Prostate gland (tissue), 2 donors: ENCODE measurements around the gene GANAB. TPM values are rescaled to one million over a fixed set of nuclear protein-coding genes. Genes with fewer than 3 reads are reported as not detected.

Experiments used
- DNase-seq: peaks from one replicate; pipeline ENCODE4 v3.0.0-alpha.2; 2019; ENCODE audit warnings: low spot score
- H3K27ac ChIP-seq, 2 donors: fragments of 200-600 bp; sonication (generic); 2 replicates each; pipeline ENCODE4 v1.5.1; 2017 to 2019
- H3K27me3 ChIP-seq: fragments of 200-600 bp; sonication (generic); replicated peaks from 2 replicates; pipeline ENCODE4 v1.5.1; 2019; ENCODE audit not compliant: insufficient read depth
- H3K36me3 ChIP-seq, 2 donors: fragments of 200-600 bp; sonication (generic); 1 replicate in 1 of 2; 2 replicates in 1 of 2; pipeline versions ENCODE4 v1.5.1 to v1.8.1; 2017 to 2019
- H3K4me1 ChIP-seq: fragments of 200-600 bp; sonication (generic); replicated peaks from 2 replicates; pipeline ENCODE4 v1.5.1; 2019
- H3K4me3 ChIP-seq, 2 donors: fragments of 200-600 bp; sonication (generic); 2 replicates each; pipeline ENCODE4 v1.5.1; 2017 to 2019
- H3K9me3 ChIP-seq: fragments of 200-600 bp; sonication (generic); 2 replicates; pipeline ENCODE4 v1.5.1; 2017
- POLR2A ChIP-seq: fragments of 450-650 bp; IDR thresholded peaks from one replicate; pipeline ENCODE4 v1.6.1; 2016; ENCODE audit warnings: antibody characterized with exemption, mild to moderate bottlenecking
- POLR2AphosphoS5 ChIP-seq: sonication (generic); formaldehyde crosslinking; IDR thresholded peaks from one replicate; pipeline ENCODE4 v1.6.1; 2017; ENCODE audit warnings: antibody characterized with exemption
- WGBS: methylation state at CpG from one replicate; pipeline ENCODE4 v1.1.5; 2018; 5-methylcytosine and 5-hydroxymethylcytosine counted together
- intact Hi-C: fragments of 100-400 bp; cut with DNase I; formaldehyde crosslinking; loops from one replicate; pipeline ENCODE4 v1.14.2; 2022
- total RNA-seq, 2 donors: library from RNA; depleted of rRNA; stranded (reverse); fragments of >200 nt; gene quantifications; one replicate each; pipeline ENCODE4 v1.1.0, GENCODE V29; 2016
- TF ChIP-seq, protein P1 (sequence below), 4 experiments: fragments of 200-600 bp in 2 of 4; fragments of 450-650 bp in 2 of 4; sonication (generic) in 2 of 4; IDR thresholded peaks; 1 replicate in 3 of 4; 2 replicates in 1 of 4; pipeline ENCODE4 v1.5.1; 2016 to 2019; ENCODE audit warnings: antibody characterized with exemption in 4 of 4, mild to moderate bottlenecking in 2 of 4, moderate library complexity in 2 of 4

GANAB gene
- total RNA-seq, 2 donors from 2014 or later, result 163 to 199 TPM

DNA sequence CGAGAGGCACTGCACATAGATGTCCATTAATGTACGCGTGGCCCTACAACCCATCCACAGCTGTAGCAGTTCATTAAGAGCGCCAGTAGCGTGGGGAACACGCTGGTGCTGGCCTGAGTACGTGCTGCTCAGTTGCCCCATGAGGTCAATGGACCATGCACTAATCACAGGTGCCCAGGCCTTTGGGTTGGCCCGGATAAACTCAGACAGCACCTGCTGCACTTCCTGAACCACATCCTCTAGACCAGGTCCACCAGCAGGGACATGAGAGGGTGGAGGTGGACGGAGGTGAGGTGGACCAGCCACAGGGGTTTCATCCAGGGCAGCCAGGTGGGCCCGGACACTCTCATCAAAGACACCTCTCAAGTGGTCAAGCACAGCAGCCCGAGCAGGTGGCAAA lies 3.1 kb upstream of the GANAB start:
- no peak for DNase-seq
- TF ChIP-seq POLR2AphosphoS5 (no peak), POLR2A (no peak)
- TF ChIP-seq, protein P1, sequence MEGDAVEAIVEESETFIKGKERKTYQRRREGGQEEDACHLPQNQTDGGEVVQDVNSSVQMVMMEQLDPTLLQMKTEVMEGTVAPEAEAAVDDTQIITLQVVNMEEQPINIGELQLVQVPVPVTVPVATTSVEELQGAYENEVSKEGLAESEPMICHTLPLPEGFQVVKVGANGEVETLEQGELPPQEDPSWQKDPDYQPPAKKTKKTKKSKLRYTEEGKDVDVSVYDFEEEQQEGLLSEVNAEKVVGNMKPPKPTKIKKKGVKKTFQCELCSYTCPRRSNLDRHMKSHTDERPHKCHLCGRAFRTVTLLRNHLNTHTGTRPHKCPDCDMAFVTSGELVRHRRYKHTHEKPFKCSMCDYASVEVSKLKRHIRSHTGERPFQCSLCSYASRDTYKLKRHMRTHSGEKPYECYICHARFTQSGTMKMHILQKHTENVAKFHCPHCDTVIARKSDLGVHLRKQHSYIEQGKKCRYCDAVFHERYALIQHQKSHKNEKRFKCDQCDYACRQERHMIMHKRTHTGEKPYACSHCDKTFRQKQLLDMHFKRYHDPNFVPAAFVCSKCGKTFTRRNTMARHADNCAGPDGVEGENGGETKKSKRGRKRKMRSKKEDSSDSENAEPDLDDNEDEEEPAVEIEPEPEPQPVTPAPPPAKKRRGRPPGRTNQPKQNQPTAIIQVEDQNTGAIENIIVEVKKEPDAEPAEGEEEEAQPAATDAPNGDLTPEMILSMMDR (IDR thresholded peaks at IDR 0.05), result no peak
- H3K27me3 ChIP-seq, result no peaks in the 10 kb centered on the region
- H3K27ac ChIP-seq, result no peak overlapping the region
- peaks cover 0 to 2% of the 10 kb centered on the region in 2 donors for H3K36me3 ChIP-seq
- H3K4me3 ChIP-seq, result no peak overlapping the region
- intact Hi-C loops, result no loop called here
- no peaks in the 10 kb centered on the region for H3K9me3 ChIP-seq
- WGBS, result 94% methylated on average over 11 of the region's 11 CpGs
- peaks cover 6% of the 10 kb centered on the region for H3K4me1 ChIP-seq

DNA sequence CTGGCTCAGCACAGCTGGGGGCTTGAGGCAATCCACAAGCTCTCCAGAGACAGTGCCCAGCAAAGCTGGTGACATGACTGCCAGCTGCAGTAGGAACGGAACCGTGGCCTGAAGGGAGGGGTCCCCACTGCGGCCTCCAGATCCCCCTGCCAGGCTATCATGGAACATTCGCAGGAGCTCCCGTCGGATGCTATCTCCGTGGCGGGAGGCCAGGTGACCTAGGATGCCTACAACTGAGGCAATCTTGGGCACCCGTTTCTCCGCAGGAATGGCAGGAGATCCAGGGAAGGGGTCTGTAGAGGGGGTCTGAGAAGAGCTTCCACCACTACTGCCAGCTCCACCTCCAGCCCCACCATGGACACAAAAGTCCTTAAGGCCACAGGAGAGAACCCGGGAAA lies 2.6 kb upstream of the GANAB start:
- Histone ChIP-seq H3K27ac (no peak overlapping the region), H3K9me3 (no peaks in the 10 kb centered on the region), H3K27me3 (no peaks in the 10 kb centered on the region), H3K36me3 (peaks cover 0 to 2% of the 10 kb centered on the region in 2 donors), H3K4me3 (no peak overlapping the region), H3K4me1 (peaks cover 6% of the 10 kb centered on the region)
- WGBS, result 94% methylated on average over 10 of the region's 11 CpGs
- TF ChIP-seq, protein P1 (IDR thresholded peaks at IDR 0.05), result no peak
- no peak for TF ChIP-seq POLR2A
- TF ChIP-seq POLR2AphosphoS5, result no peak
- DNase-seq, result no peak
- intact Hi-C loops, result no loop called here

DNA sequence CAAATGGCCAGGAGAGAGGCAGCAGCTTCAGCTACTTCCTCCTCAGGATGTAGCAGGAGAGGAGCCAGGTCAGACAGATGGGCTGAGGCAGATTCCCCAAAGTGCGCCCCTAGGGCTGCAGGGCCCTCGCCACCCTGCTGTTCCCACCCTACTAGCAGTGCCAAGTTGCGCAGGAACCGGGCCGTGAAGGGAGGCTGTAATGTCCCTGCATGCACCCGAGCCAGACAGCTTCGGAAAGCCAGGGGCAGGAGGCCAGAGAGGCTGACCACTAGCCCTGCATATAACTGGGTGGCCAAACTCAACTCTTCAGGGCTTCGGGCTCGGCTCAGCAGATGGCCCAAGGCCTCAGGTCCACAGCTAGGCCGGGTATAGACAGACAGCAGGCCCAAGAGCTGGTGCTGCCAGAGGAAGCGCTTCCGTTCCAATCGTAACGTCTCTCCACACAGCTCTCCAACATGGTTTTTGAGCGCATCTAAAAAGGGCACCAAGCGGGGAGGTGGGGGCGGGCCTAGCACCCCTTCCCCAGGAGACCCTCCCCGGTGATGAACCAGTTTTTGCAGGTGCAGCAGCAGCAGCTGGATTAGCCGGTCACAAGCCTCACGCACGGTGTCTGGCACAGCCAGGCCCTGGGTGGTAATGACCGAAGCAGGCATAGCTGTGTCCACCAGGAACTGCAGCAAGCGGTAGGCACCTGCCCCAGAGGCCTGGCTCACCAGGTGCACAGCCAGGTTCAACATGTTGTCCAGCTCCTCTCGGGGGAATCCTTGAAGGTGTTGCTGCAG lies 2.0 kb upstream of the GANAB start:
- H3K9me3 ChIP-seq, result no peaks in the 10 kb centered on the region
- 91% methylated on average over 24 of the region's 24 CpGs for WGBS
- no peaks in the 10 kb centered on the region for H3K27me3 ChIP-seq
- no peak for DNase-seq
- TF ChIP-seq, protein P1 (IDR thresholded peaks at IDR 0.05), result no peak
- TF ChIP-seq POLR2A (no peak), POLR2AphosphoS5 (no peak)
- no peak overlapping the region for H3K27ac ChIP-seq
- no peak overlapping the region for H3K4me3 ChIP-seq
- intact Hi-C loops, result no loop called here
- peaks cover 0 to 2% of the 10 kb centered on the region in 2 donors for H3K36me3 ChIP-seq
- peaks cover 6% of the 10 kb centered on the region for H3K4me1 ChIP-seq

DNA sequence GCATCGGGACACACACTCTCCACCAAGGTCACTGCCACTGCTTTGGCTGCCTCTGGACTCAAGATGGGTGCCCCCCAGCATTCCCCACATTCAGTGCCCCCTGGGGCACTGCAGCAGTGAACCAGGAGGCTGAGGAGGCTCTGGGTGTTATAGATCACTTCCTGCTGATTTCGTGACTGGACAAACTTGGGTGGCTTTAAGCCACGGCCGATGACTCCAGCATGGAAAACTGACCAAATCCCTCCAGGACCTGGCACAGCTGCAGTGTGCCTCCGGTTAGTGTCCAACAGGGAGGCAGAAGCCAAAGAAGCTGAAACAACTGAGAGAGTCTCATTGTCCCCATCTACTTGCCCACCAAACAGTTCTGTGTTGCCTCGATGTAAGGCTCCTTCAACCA lies 1.2 kb upstream of the GANAB start:
- intact Hi-C loops, result no loop called here
- Histone ChIP-seq H3K27ac (no peak overlapping the region), H3K4me1 (peaks cover 6% of the 10 kb centered on the region), H3K27me3 (no peaks in the 10 kb centered on the region), H3K36me3 (peaks cover 0 to 2% of the 10 kb centered on the region in 2 donors), H3K4me3 (no peak overlapping the region), H3K9me3 (no peaks in the 10 kb centered on the region)
- WGBS, result 91% methylated on average over 6 of the region's 6 CpGs
- TF ChIP-seq POLR2A, result no peak
- TF ChIP-seq, protein P1 (IDR thresholded peaks at IDR 0.05), result no peak
- TF ChIP-seq POLR2AphosphoS5, result no peak
- no peak for DNase-seq
